Heart left ventricle (tissue), 16 donors: ENCODE data around the gene MTURN. TPM values are rescaled to one million over a fixed set of nuclear protein-coding genes. Genes with fewer than 3 reads are reported as not detected.

Experiments used
- ATAC-seq, 4 donors: fragments of 200-7000 bp; cut with Tn5 transposase; one replicate each; pipeline ENCODE4 v1.9.1; 2020 to 2022; ENCODE audit warnings: moderate library complexity in 4 of 4, mild to moderate bottlenecking in 3 of 4, moderate number of reproducible peaks in 1 of 4
- DNase-seq, 5 donors: peaks; one replicate each; pipeline ENCODE4 v3.0.0-alpha.2; 2020
- H3K27ac ChIP-seq, 12 donors: fragments of 200-600 bp; sonication (generic) in 4 of 12; one replicate each; pipeline versions ENCODE4 v1.5.0 to v1.8.0; 2016 to 2022; ENCODE audit warnings: mild to moderate bottlenecking in 2 of 12
- H3K27me3 ChIP-seq, 9 donors: fragments of 200-600 bp; sonication (generic) in 2 of 9; one replicate each; pipeline versions ENCODE4 v1.5.1 to v1.8.0; 2016 to 2022; ENCODE audit warnings: mild to moderate bottlenecking in 3 of 9
- H3K36me3 ChIP-seq, 9 donors: fragments of 200-600 bp; sonication (generic) in 2 of 9; one replicate each; pipeline versions ENCODE4 v1.5.0 to v1.8.0; 2018 to 2022; ENCODE audit warnings: mild to moderate bottlenecking in 2 of 9
- H3K4me1 ChIP-seq, 12 donors: fragments of 200-600 bp; sonication (generic) in 4 of 12; one replicate each; pipeline versions ENCODE4 v1.5.0 to v1.8.0; 2016 to 2022; ENCODE audit warnings: mild to moderate bottlenecking in 3 of 12
- H3K4me3 ChIP-seq, 12 donors: fragments of 200-600 bp; sonication (generic) in 4 of 12; one replicate each; pipeline versions ENCODE4 v1.5.0 to v1.8.0; 2017 to 2022; ENCODE audit warnings: mild to moderate bottlenecking in 9 of 12, moderate library complexity in 4 of 12
- H3K9me3 ChIP-seq, 12 donors: fragments of 200-600 bp; sonication (generic) in 4 of 12; one replicate each; pipeline versions ENCODE4 v1.5.0 to v1.8.0; 2016 to 2022; ENCODE audit warnings: mild to moderate bottlenecking in 1 of 12
- CTCF ChIP-seq, 12 donors: fragments of 200-600 bp; sonication (generic) in 4 of 12; IDR thresholded peaks; one replicate each; pipeline versions ENCODE4 v1.5.0 to v1.8.0; 2018 to 2022; ENCODE audit warnings: antibody characterized with exemption in 12 of 12, mild to moderate bottlenecking in 5 of 12
- POLR2A ChIP-seq, 2 donors: fragments of 450-650 bp; IDR thresholded peaks; one replicate each; pipeline ENCODE4 v1.6.1; 2017; ENCODE audit warnings: antibody characterized with exemption in 2 of 2, mild to moderate bottlenecking in 2 of 2, moderate library complexity in 2 of 2
- WGBS, 4 donors: extraction: QIAGEN DNeasy Blood & Tissue Kit in 2 of 4; methylation state at CpG; one replicate each; pipeline versions ENCODE4 v1.1.5 to v1.1.7; 2013 to 2018; 5-methylcytosine and 5-hydroxymethylcytosine counted together
- intact Hi-C, 10 donors: fragments of 100-400 bp; cut with DNase I; formaldehyde crosslinking; loops; one replicate each; pipeline versions ENCODE4 v1.11.1 to v1.14.2; 2022
- polyA plus RNA-seq, 2 donors: library from polyadenylated mRNA; stranded (reverse); fragments of 200-250 nt; gene quantifications; one replicate each; pipeline ENCODE4 v1.2.3, GENCODE V29; 2013
- total RNA-seq, 9 donors: library from RNA; depleted of rRNA in 2 of 9; stranded (reverse); fragments of >200 nt in 2 of 9; fragmentation: NEBNext Ultra II Directional in 3 of 9; extraction: Animal tissue kit (Norgen Biotek cat#: 25700) in 3 of 9; gene quantifications; one replicate each; pipeline versions ENCODE4 v1.1.0 to v1.2.4, GENCODE V29; 2016 to 2023
- donor health status: ischemic (EF 13 %, LVEDD 7.1; RV severe dilation, severe dysfunction).
- donor health status: healthy with polysubstance abuse.
- donor health status: DM: no; HTN: yes; CAD: no.
- donor health status: DM: no; HTN: no; CAD: no.
- donor health status: ischemic (EF 25% LVEDD 6.9; RV normal size, moderate dysfunction).
- donor health status: ischemic (EF 25% LVEDD 5.7; RV mildly dilated, moderate dysfunction).
- donor health status: healthy.
- donor health status: DM: yes; HTN: yes; CAD: no.
- donor health status: ischemic (EF 35%, LVEDD 5.7; RV mildly dilated, moderate dysfunction).
- donor health status: nonischemic (EF 11% LVEDD 7.7; RV severe dilation, severe dysfunction).
- donor health status: DM: yes; HTN: yes; CAD: no.
- donor health status: PGD.
- donor health status: ischemic (EF 29% LVEDD 5.4; RV normal size, mild dysfunction).
- donor health status: nonischemic (EF 23%, LVEDD 6.1; RV moderate dilation, normal function).

The MTURN gene
- total and polyA plus RNA-seq, 11 donors = 7.7 to 45.2 (median 21.3) TPM

- Histone ChIP-seq H3K27ac (no peak overlapping the region), H3K4me3 (no peak overlapping the region), H3K9me3 (peaks cover 0 to 15% (median 0%) of the 10 kb centered on the region in 12 donors), H3K4me1 (peaks cover 0 to 18% (median 8%) of the 10 kb centered on the region in 12 donors), H3K36me3 (no peaks in the 10 kb centered on the region), H3K27me3 (no peaks in the 10 kb centered on the region)
- 93 to 96% (median 95%) methylated on average over 2 of the region's 2 CpGs for WGBS, 4 donors
- intact Hi-C loops = loop anchor here in 1 of 10 donors (5.0 kb wide), 1 partner anchor 38 kb away; no protein-coding TSS in a partner anchor
- TF ChIP-seq CTCF (IDR thresholded peaks at IDR 0.05) (no peak), POLR2A (IDR thresholded peaks at IDR 0.05) (no peak)
- DNase-seq (no peak), ATAC-seq (no peak)
Observed at GRCh38 chr7:30188811-30189210, 54.0 kb downstream of the MTURN start.

GRCh38 chr7:30191809-30192208 is 57.0 kb downstream of the MTURN start:
- Histone ChIP-seq H3K27me3 (no peaks in the 10 kb centered on the region), H3K9me3 (peaks cover 0 to 31% (median 6%) of the 10 kb centered on the region in 12 donors), H3K4me3 (no peak overlapping the region), H3K4me1 (no peaks in the 10 kb centered on the region), H3K36me3 (no peaks in the 10 kb centered on the region), H3K27ac (no peak overlapping the region)
- intact Hi-C loops = no loop called here
- TF ChIP-seq CTCF (IDR thresholded peaks at IDR 0.05) = no peak
- TF ChIP-seq POLR2A (IDR thresholded peaks at IDR 0.05) = no peak
- DNase-seq = no peak
- 93 to 96% (median 94%) methylated on average over 4 of the region's 4 CpGs for WGBS, 4 donors
- no peak for ATAC-seq

- Histone ChIP-seq H3K4me1 (no peaks in the 10 kb centered on the region), H3K36me3 (no peaks in the 10 kb centered on the region), H3K27me3 (no peaks in the 10 kb centered on the region), H3K9me3 (peaks cover 0 to 18% (median 6%) of the 10 kb centered on the region in 12 donors), H3K27ac (no peak overlapping the region), H3K4me3 (no peak overlapping the region)
- no peak for ATAC-seq
- TF ChIP-seq CTCF (IDR thresholded peaks at IDR 0.05) (no peak), POLR2A (IDR thresholded peaks at IDR 0.05) (no peak)
- WGBS, 4 donors = 94 to 97% (median 97%) methylated on average over 5 of the region's 5 CpGs
- intact Hi-C loops = no loop called here
- no peak for DNase-seq
Observed at GRCh38 chr7:30193336-30193943, 58.7 kb downstream of the MTURN start.

GRCh38 chr7:30196408-30196807 is 61.6 kb downstream of the MTURN start:
- DNase-seq (no peak), ATAC-seq (no peak)
- TF ChIP-seq CTCF (IDR thresholded peaks at IDR 0.05) (no peak), POLR2A (IDR thresholded peaks at IDR 0.05) (no peak)
- Histone ChIP-seq H3K27ac (no peak overlapping the region), H3K36me3 (no peaks in the 10 kb centered on the region), H3K4me3 (no peak overlapping the region), H3K4me1 (peaks cover 0 to 9% (median 0%) of the 10 kb centered on the region in 12 donors), H3K27me3 (no peaks in the 10 kb centered on the region), H3K9me3 (peaks cover 0 to 16% (median 6%) of the 10 kb centered on the region in 12 donors)
- intact Hi-C loops = no loop called here
